HG03066 (cell line): ENCODE measurements around the gene NTSR2.

Experiments used
- ATAC-seq: cut with Tn5 transposase; IDR thresholded peaks from one replicate; pipeline ENCODE4 v1.9.1; 2021; ENCODE audit warnings: low read depth; ENCODE audit not compliant: unreplicated experiment

Gene NTSR2

GRCh38 chr2:11659115-11659475 lies 10.9 kb downstream of the NTSR2 start:
- ATAC-seq = no peak

- ATAC-seq = no peak
Measured at GRCh38 chr2:11658208-11659114, 11.5 kb downstream of the NTSR2 start.

GRCh38 chr2:11657646-11658045 lies 12.3 kb downstream of the NTSR2 start:
- ATAC-seq = no peak

- no peak for ATAC-seq
Measured at GRCh38 chr2:11657195-11657594, 12.8 kb downstream of the NTSR2 start.

GRCh38 chr2:11656671-11657101 lies 13.3 kb downstream of the NTSR2 start:
- ATAC-seq = no peak

GRCh38 chr2:11656252-11656651 lies 13.7 kb downstream of the NTSR2 start:
- ATAC-seq = no peak

GRCh38 chr2:11655495-11655894 lies 14.5 kb downstream of the NTSR2 start:
- no peak for ATAC-seq

- ATAC-seq = no peak
Measured at GRCh38 chr2:11652553-11652952, 17.4 kb downstream of the NTSR2 start.

GRCh38 chr2:11651856-11652548 lies 18.0 kb downstream of the NTSR2 start:
- no peak for ATAC-seq

GRCh38 chr2:11649093-11649492 lies 20.9 kb downstream of the NTSR2 start:
- ATAC-seq = no peak

GRCh38 chr2:11647834-11648600 lies 22.0 kb downstream of the NTSR2 start:
- no peak for ATAC-seq

GRCh38 chr2:11646530-11646929 lies 23.5 kb downstream of the NTSR2 start:
- no peak for ATAC-seq

- ATAC-seq = no peak
Measured at GRCh38 chr2:11644293-11644692, 25.7 kb downstream of the NTSR2 start.

- ATAC-seq = no peak
Measured at GRCh38 chr2:11642972-11643371, 27.0 kb downstream of the NTSR2 start.

GRCh38 chr2:11640132-11640531 lies 29.9 kb downstream of the NTSR2 start:
- no peak for ATAC-seq

GRCh38 chr2:11639503-11639902 lies 30.5 kb downstream of the NTSR2 start:
- ATAC-seq = no peak

GRCh38 chr2:11637546-11637945 lies 32.4 kb downstream of the NTSR2 start:
- no peak for ATAC-seq

- ATAC-seq = no peak
Measured at GRCh38 chr2:11636593-11637295, 33.3 kb downstream of the NTSR2 start.

- ATAC-seq = no peak
Measured at GRCh38 chr2:11635141-11635540, 34.9 kb downstream of the NTSR2 start.

GRCh38 chr2:11634584-11634983 lies 35.4 kb downstream of the NTSR2 start:
- ATAC-seq = no peak
